Endodermal cell (in vitro differentiated cells): ENCODE results near the gene SPEM2. TPM values are rescaled to one million over a fixed set of nuclear protein-coding genes. Genes with fewer than 3 reads are reported as not detected.
A peak's percentile ranks its signal among the peaks of the same experiment; 100 is the strongest.

ENCODE experiments used
- DNase-seq: peaks from one replicate; pipeline ENCODE4 v3.0.0-alpha.2; 2017
- H3K27ac ChIP-seq: 2 replicates; pipeline ENCODE4 v1.5.1; 2013; ENCODE audit warnings: mild to moderate bottlenecking, low read depth, low read length, moderate library complexity
- H3K27me3 ChIP-seq: 2 replicates; pipeline ENCODE4 v1.6.1; 2013; ENCODE audit warnings: mild to moderate bottlenecking, low read length, moderate library complexity; ENCODE audit not compliant: insufficient read depth, control insufficient read depth, poor library complexity, severe bottlenecking
- H3K36me3 ChIP-seq: 2 replicates; pipeline ENCODE4 v1.7.0; 2013; ENCODE audit warnings: mild to moderate bottlenecking, low read length, moderate library complexity; ENCODE audit not compliant: control insufficient read depth, insufficient read depth
- H3K4me1 ChIP-seq: one replicate; pipeline ENCODE4 v1.7.0; 2013; ENCODE audit warnings: low read length; ENCODE audit not compliant: control insufficient read depth, insufficient read depth
- H3K4me3 ChIP-seq: 2 replicates; pipeline ENCODE4 v1.5.1; 2013; ENCODE audit warnings: mild to moderate bottlenecking, low read length, moderate library complexity
- H3K9ac ChIP-seq: 2 replicates; pipeline ENCODE4 v1.6.1; 2013; ENCODE audit warnings: mild to moderate bottlenecking, low read length, moderate library complexity; ENCODE audit not compliant: poor library complexity, severe bottlenecking; ENCODE audit errors: extremely low read depth
- H3K9me3 ChIP-seq: 2 replicates; pipeline ENCODE4 v1.6.1; 2013; ENCODE audit warnings: mild to moderate bottlenecking, low read length, moderate library complexity; ENCODE audit not compliant: control insufficient read depth
- H3K27ac Mint-ChIP-seq: 2 replicates; pipeline ENCODE4 v1.8.0; 2020; ENCODE audit warnings: mixed read lengths
- H3K27me3 Mint-ChIP-seq: 2 replicates; pipeline ENCODE4 v1.8.0; 2021; ENCODE audit warnings: mild to moderate bottlenecking, mixed read lengths; ENCODE audit not compliant: insufficient read depth
- H3K36me3 Mint-ChIP-seq: 2 replicates; pipeline ENCODE4 v1.8.0; 2020; ENCODE audit warnings: low read depth, mixed read lengths
- H3K4me1 Mint-ChIP-seq: 2 replicates; pipeline ENCODE4 v1.8.0; 2020; ENCODE audit warnings: mixed read lengths
- H3K4me3 Mint-ChIP-seq: 2 replicates; pipeline ENCODE4 v1.8.0; 2020; ENCODE audit warnings: mild to moderate bottlenecking, moderate library complexity, mixed read lengths
- H3K9me3 Mint-ChIP-seq: 2 replicates; pipeline ENCODE4 v1.8.0; 2020; ENCODE audit warnings: mild to moderate bottlenecking, mixed read lengths
- CTCF ChIP-seq: fragments of 200-600 bp; sonication (generic); conservative IDR thresholded peaks from 2 replicates; pipeline ENCODE4 v1.5.0; 2021; ENCODE audit warnings: antibody characterized with exemption, mild to moderate bottlenecking
- WGBS, 2 experiments: methylation state at CpG; one replicate each; pipeline versions ENCODE4 v1.1.5 to v1.1.7; 2013; ENCODE audit warnings: missing lambda C conversion rate in 2 of 2, mixed read lengths in 1 of 2; ENCODE audit not compliant: insufficient coverage in 1 of 2, insufficient read length in 1 of 2; 5-methylcytosine and 5-hydroxymethylcytosine counted together
- total RNA-seq, 2 donors: library from RNA; stranded (reverse); fragmentation: NEBNext Ultra II Directional in 1 of 2; extraction: Animal tissue kit (Norgen Biotek cat#: 25700) in 1 of 2; gene quantifications; 2 replicates in 1 of 2; 3 replicates in 1 of 2; pipeline ENCODE4 v1.2.1, GENCODE V29; 2021

SPEM2 gene
- total RNA-seq, 2 donors from 2014 or later = not detected

GRCh38 chr17:7475764-7476422, 50.5 kb downstream of the SPEM2 start:
- Mint-ChIP-seq H3K9me3 (no peaks in the 10 kb centered on the region), H3K27me3 (no peaks in the 10 kb centered on the region), H3K27ac (peak overlapping the region; percentile 41), H3K4me3 (no peak overlapping the region), H3K36me3 (peaks cover 4% of the 10 kb centered on the region), H3K4me1 (peaks cover 24% of the 10 kb centered on the region)
- Histone ChIP-seq H3K9me3 (no peaks in the 10 kb centered on the region), H3K4me1 (peaks cover 15% of the 10 kb centered on the region), H3K9ac (no peak overlapping the region), H3K27ac (no peak overlapping the region), H3K36me3 (no peaks in the 10 kb centered on the region), H3K4me3 (no peak overlapping the region), H3K27me3 (no peaks in the 10 kb centered on the region)
- no peak for DNase-seq
- TF ChIP-seq CTCF = no peak
- WGBS, 2 experiments = 92 to 96% methylated on average over 12 to 15 of the region's 15 CpGs

GRCh38 chr17:7476494-7476893, 51.1 kb downstream of the SPEM2 start:
- no peak overlapping the region for H3K27ac ChIP-seq
- H3K9ac ChIP-seq = no peak overlapping the region
- no peaks in the 10 kb centered on the region for H3K27me3 ChIP-seq
- WGBS, 2 experiments = 62 to 63% methylated on average over 3 of the region's 3 CpGs
- H3K36me3 ChIP-seq = no peaks in the 10 kb centered on the region
- no peak overlapping the region for H3K4me3 ChIP-seq
- TF ChIP-seq CTCF = no peak
- H3K4me1 ChIP-seq = peaks cover 15% of the 10 kb centered on the region
- DNase-seq = peak; percentile 63
- Mint-ChIP-seq H3K9me3 (no peaks in the 10 kb centered on the region), H3K27me3 (no peaks in the 10 kb centered on the region), H3K4me1 (peaks cover 28% of the 10 kb centered on the region), H3K4me3 (no peak overlapping the region), H3K27ac (peak overlapping the region; percentile 41), H3K36me3 (peaks cover 4% of the 10 kb centered on the region)
- H3K9me3 ChIP-seq = no peaks in the 10 kb centered on the region

GRCh38 chr17:7476951-7477350, 51.5 kb downstream of the SPEM2 start:
- 91 to 96% methylated on average over 5 of the region's 5 CpGs for WGBS, 2 experiments
- H3K4me3 ChIP-seq = no peak overlapping the region
- H3K27ac Mint-ChIP-seq = no peak overlapping the region
- no peak for DNase-seq
- H3K27me3 Mint-ChIP-seq = no peaks in the 10 kb centered on the region
- no peaks in the 10 kb centered on the region for H3K9me3 ChIP-seq
- H3K36me3 Mint-ChIP-seq = peaks cover 4% of the 10 kb centered on the region
- H3K27ac ChIP-seq = no peak overlapping the region
- no peaks in the 10 kb centered on the region for H3K9me3 Mint-ChIP-seq
- H3K4me1 ChIP-seq = peaks cover 15% of the 10 kb centered on the region
- H3K36me3 ChIP-seq = no peaks in the 10 kb centered on the region
- H3K4me3 Mint-ChIP-seq = no peak overlapping the region
- no peak for TF ChIP-seq CTCF
- peaks cover 31% of the 10 kb centered on the region for H3K4me1 Mint-ChIP-seq
- H3K9ac ChIP-seq = no peak overlapping the region
- no peaks in the 10 kb centered on the region for H3K27me3 ChIP-seq

Other genes with a start within 250 kb of the SPEM2 start
- gene ASGR1, start 246.2 kb upstream of the SPEM2 start, total RNA-seq = 10 to 100 TPM in 1 of 2 donors, 1 to 10 TPM in 1; 6.8 to 14.2 TPM
- gene DLG4, start 205.8 kb upstream of the SPEM2 start, total RNA-seq = 10 to 100 TPM; 35.1 to 68.5 TPM
- gene ACADVL, start 205.7 kb upstream of the SPEM2 start, total RNA-seq = 100 to 1,000 TPM; 337 to 459 TPM
- gene DVL2, start 191.1 kb upstream of the SPEM2 start, total RNA-seq = 100 to 1,000 TPM in 1 of 2 donors, 10 to 100 TPM in 1; 98.2 to 116 TPM
- gene PHF23, start 186.2 kb upstream of the SPEM2 start, total RNA-seq = 10 to 100 TPM; 67.3 to 71.6 TPM
- 100 to 1,000 TPM; 264 to 317 TPM for gene GABARAP, start 183.2 kb upstream of the SPEM2 start, total RNA-seq
- gene CTDNEP1, start 173.9 kb upstream of the SPEM2 start, total RNA-seq = 100 to 1,000 TPM; 123 to 125 TPM
- 10 to 100 TPM; 45.3 to 68.0 TPM for gene ELP5, start 173.4 kb upstream of the SPEM2 start, total RNA-seq
- 100 to 1,000 TPM; 142 to 149 TPM for gene CLDN7, start 163.1 kb upstream of the SPEM2 start, total RNA-seq
- gene SLC2A4, start 143.9 kb upstream of the SPEM2 start, total RNA-seq = 1 to 10 TPM; 2.2 to 5.4 TPM
- gene YBX2, start 131.0 kb upstream of the SPEM2 start, total RNA-seq = 10 to 100 TPM in 1 of 2 donors, 1 to 10 TPM in 1; 6.6 to 15.9 TPM
- gene EIF5A, start 118.0 kb upstream of the SPEM2 start, total RNA-seq = 100 to 1,000 TPM; 488 to 556 TPM
- gene GPS2, start 110.3 kb upstream of the SPEM2 start, total RNA-seq = 10 to 100 TPM; 43.6 to 47.2 TPM
- gene NEURL4, start 96.3 kb upstream of the SPEM2 start, total RNA-seq = 10 to 100 TPM; 51.3 to 52.7 TPM
- 1 to 10 TPM; 4.5 to 8.4 TPM for gene ACAP1, start 89.1 kb upstream of the SPEM2 start, total RNA-seq
- 1 to 10 TPM; 7.1 to 8.4 TPM for gene KCTD11, start 73.5 kb upstream of the SPEM2 start, total RNA-seq
- gene TMEM95, start 70.5 kb upstream of the SPEM2 start, total RNA-seq = not detected
- 10 to 100 TPM; 11.0 to 11.7 TPM for gene TNK1, start 44.5 kb upstream of the SPEM2 start, total RNA-seq
- gene PLSCR3, start 31.1 kb upstream of the SPEM2 start, total RNA-seq = 10 to 100 TPM; 21.0 to 26.2 TPM
- gene TMEM256, start 21.5 kb upstream of the SPEM2 start, total RNA-seq = 100 to 1,000 TPM; 133 to 175 TPM
- 100 to 1,000 TPM in 1 of 2 donors, 10 to 100 TPM in 1; 78.5 to 121 TPM for gene NLGN2, start 17.8 kb upstream of the SPEM2 start, total RNA-seq
- under 1 TPM; 0.46 to 0.49 TPM for gene SPEM1, start 5.3 kb upstream of the SPEM2 start, total RNA-seq
- not detected for gene SPEM3, start 3.2 kb downstream of the SPEM2 start, total RNA-seq
- 1 to 10 TPM; 6.5 to 8.6 TPM for gene TMEM102, start 9.8 kb downstream of the SPEM2 start, total RNA-seq
- gene FGF11, start 13.9 kb downstream of the SPEM2 start, total RNA-seq = 1 to 10 TPM; 4.0 to 8.8 TPM
- gene CHRNB1, start 19.4 kb downstream of the SPEM2 start, total RNA-seq = 10 to 100 TPM in 1 of 2 donors, 1 to 10 TPM in 1; 8.7 to 11.6 TPM
- 10 to 100 TPM; 18.8 to 25.5 TPM for gene ZBTB4, start 54.0 kb downstream of the SPEM2 start, total RNA-seq
- under 1 TPM in 1 of 2 donors, not detected in 1; 0.33 TPM for gene SLC35G6, start 55.8 kb downstream of the SPEM2 start, total RNA-seq
- 100 to 1,000 TPM; 129 to 189 TPM for gene POLR2A, start 58.8 kb downstream of the SPEM2 start, total RNA-seq
- 1 to 10 TPM; 8.3 to 8.4 TPM for gene TNFSF12, start 123.4 kb downstream of the SPEM2 start, total RNA-seq
- 1 to 10 TPM; 1.7 to 3.0 TPM for gene TNFSF13, start 133.1 kb downstream of the SPEM2 start, total RNA-seq
- 10 to 100 TPM; 71.5 to 82.3 TPM for gene SENP3, start 136.3 kb downstream of the SPEM2 start, total RNA-seq
- gene CD68, start 154.0 kb downstream of the SPEM2 start, total RNA-seq = under 1 TPM in 1 of 2 donors, not detected in 1; 0.44 TPM
- gene MPDU1, start 158.2 kb downstream of the SPEM2 start, total RNA-seq = 10 to 100 TPM; 47.4 to 56.6 TPM
- gene SOX15, start 164.5 kb downstream of the SPEM2 start, total RNA-seq = 1 to 10 TPM; 6.4 to 7.3 TPM
- gene FXR2, start 189.3 kb downstream of the SPEM2 start, total RNA-seq = 10 to 100 TPM; 52.1 to 53.9 TPM
- 100 to 1,000 TPM in 1 of 2 donors, 10 to 100 TPM in 1; 82.7 to 103 TPM for gene SAT2, start 202.2 kb downstream of the SPEM2 start, total RNA-seq
- gene SHBG, start 204.5 kb downstream of the SPEM2 start, total RNA-seq = 1 to 10 TPM in 1 of 2 donors, under 1 TPM in 1; 0.77 to 1.9 TPM
- 1 to 10 TPM; 6.4 to 7.5 TPM for gene ATP1B2, start 225.3 kb downstream of the SPEM2 start, total RNA-seq